ENCODE data around the gene AMIGO2. TPM values are rescaled to one million over a fixed set of nuclear protein-coding genes. Genes with fewer than 3 reads are reported as not detected.
A peak's percentile ranks its signal among the peaks of the same experiment; 100 is the strongest.

AMIGO2 gene
- total RNA-seq, 2 experiments from 2014 or later = 12.4 to 13.6 TPM

DNA sequence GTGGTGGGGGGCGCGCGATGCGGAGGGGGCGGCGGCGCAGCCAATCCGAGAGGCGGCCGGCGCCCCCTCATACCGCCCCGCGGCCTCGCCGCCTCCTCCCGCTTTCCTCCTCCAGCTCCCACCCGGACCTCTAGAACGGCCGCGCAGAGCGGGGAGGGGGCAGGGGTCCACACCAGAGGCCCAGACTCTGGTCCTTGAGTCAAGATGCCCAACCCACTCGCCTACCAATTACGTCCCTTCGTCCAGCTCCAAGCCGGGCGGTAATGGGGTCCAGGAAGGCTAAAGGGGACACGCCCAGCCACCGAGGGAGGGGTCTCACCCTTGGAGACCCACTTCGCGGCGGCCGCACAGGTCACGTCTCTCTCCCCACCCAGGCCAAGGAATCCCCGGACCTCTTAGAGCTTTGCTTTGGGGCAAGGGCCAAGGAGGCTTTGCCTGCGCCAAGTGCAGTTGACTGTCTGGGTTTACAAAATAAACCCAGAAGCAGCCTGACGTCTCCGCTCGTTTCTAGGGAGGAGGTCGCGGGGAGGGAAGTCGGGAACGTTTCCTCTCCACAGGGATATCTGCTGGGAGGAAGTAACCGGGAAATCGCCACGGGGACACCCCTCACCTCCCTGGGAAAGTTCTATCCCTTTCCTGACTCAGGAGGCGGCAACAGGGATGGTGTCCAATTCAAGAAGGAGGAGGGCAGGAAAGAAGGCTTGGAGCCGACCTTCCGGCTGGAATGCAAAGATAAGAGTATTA lies 394 bp upstream of the AMIGO2 start:
- H3K27ac Mint-ChIP-seq = peak overlapping the region; percentile 92
- intact Hi-C loops (cut with micrococcal nuclease) = loop anchor here (1.0 to 10.0 kb wide), 7 partner anchors 113 to 865 kb away; partner anchors contain the start of genes HDAC7 and SLC38A2
- peak overlapping the region; percentile 92 for H3K4me3 Mint-ChIP-seq
- CTCF ChIA-PET = interaction anchor here (1.0 to 4.0 kb wide), 15 partner anchors 9 to 626 kb away, joined by 3 to 49 read pairs (median 4); no protein-coding TSS in a partner anchor
- POLR2A ChIA-PET = interaction anchor here (0.6 to 7.8 kb wide), 11 partner anchors 9 to 626 kb away, joined by 3 to 92 read pairs (median 4); partner anchors contain the start of gene RPAP3
- peaks cover 78% of the 10 kb centered on the region for H3K4me1 Mint-ChIP-seq (ENCODE audit: low read depth)
- no peaks in the 10 kb centered on the region for H3K27me3 Mint-ChIP-seq
- DNase-seq = peak; percentile 44
- H3K36me3 Mint-ChIP-seq = peaks cover 15% of the 10 kb centered on the region
- H3K9me3 Mint-ChIP-seq = no peaks in the 10 kb centered on the region

- ChIA-PET POLR2A (interaction anchor here (0.8 to 7.8 kb wide), 9 partner anchors 115 to 341 kb away, joined by 3 to 92 read pairs (median 5); no protein-coding TSS in a partner anchor), CTCF (interaction anchor here (0.9 to 4.0 kb wide), 22 partner anchors 10 to 592 kb away, joined by 3 to 49 read pairs (median 4); no protein-coding TSS in a partner anchor)
- intact Hi-C loops (cut with micrococcal nuclease) = loop anchor here (1.0 kb wide), 2 partner anchors 228 to 318 kb away; no protein-coding TSS in a partner anchor
- peak overlapping the region; percentile 92 for H3K27ac Mint-ChIP-seq
- H3K36me3 Mint-ChIP-seq = peaks cover 15% of the 10 kb centered on the region
- H3K9me3 Mint-ChIP-seq = no peaks in the 10 kb centered on the region
- H3K27me3 Mint-ChIP-seq = no peaks in the 10 kb centered on the region
- peak overlapping the region; percentile 99 for H3K4me3 Mint-ChIP-seq
- peak; percentile 57 for DNase-seq
- H3K4me1 Mint-ChIP-seq (ENCODE audit: low read depth) = peaks cover 66% of the 10 kb centered on the region
Measured at GRCh38 chr12:47078733-47079467, 859 bp downstream of the AMIGO2 start.

DNA sequence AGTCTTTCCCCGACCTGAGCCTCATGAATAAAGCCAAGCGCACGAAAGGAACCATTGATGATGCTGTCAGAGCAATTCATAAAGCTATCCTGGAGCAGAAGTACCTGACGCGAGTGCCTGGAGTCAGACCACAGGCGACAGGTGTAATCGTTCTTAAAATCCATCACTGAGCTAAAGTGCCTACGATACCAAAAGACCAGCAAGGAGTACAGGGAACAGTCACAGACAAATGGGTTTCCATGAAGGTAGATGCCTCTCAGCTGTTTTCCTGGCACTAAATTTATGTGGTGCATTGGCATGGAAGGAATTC lies 1.7 kb downstream of the AMIGO2 start:
- peak overlapping the region; percentile 43 for H3K27ac Mint-ChIP-seq
- ChIA-PET CTCF (interaction anchor here (0.9 to 4.0 kb wide), 11 partner anchors 9 to 559 kb away, joined by 3 to 49 read pairs (median 4); no protein-coding TSS in a partner anchor), POLR2A (interaction anchor here (0.6 to 7.8 kb wide), 5 partner anchors 114 to 342 kb away, joined by 3 to 92 read pairs (median 3); no protein-coding TSS in a partner anchor)
- peaks cover 57% of the 10 kb centered on the region for H3K4me1 Mint-ChIP-seq (ENCODE audit: low read depth)
- H3K9me3 Mint-ChIP-seq = no peaks in the 10 kb centered on the region
- intact Hi-C loops (cut with micrococcal nuclease) = no loop called here
- no peaks in the 10 kb centered on the region for H3K27me3 Mint-ChIP-seq
- H3K36me3 Mint-ChIP-seq = peaks cover 15% of the 10 kb centered on the region
- peak overlapping the region; percentile 99 for H3K4me3 Mint-ChIP-seq
- no peak for DNase-seq

- peak overlapping the region; percentile 99 for H3K4me3 Mint-ChIP-seq
- intact Hi-C loops (cut with micrococcal nuclease) = no loop called here
- POLR2A ChIA-PET = interaction anchor here (0.6 to 7.8 kb wide), 4 partner anchors 115 to 342 kb away, joined by 3 to 92 read pairs (median 4); no protein-coding TSS in a partner anchor
- no peak for DNase-seq
- H3K27me3 Mint-ChIP-seq = no peaks in the 10 kb centered on the region
- CTCF ChIA-PET = interaction anchor here (1.1 to 4.0 kb wide), 6 partner anchors 9 to 320 kb away, joined by 3 to 49 read pairs (median 6); no protein-coding TSS in a partner anchor
- peaks cover 15% of the 10 kb centered on the region for H3K36me3 Mint-ChIP-seq
- H3K4me1 Mint-ChIP-seq (ENCODE audit: low read depth) = peaks cover 51% of the 10 kb centered on the region
- H3K9me3 Mint-ChIP-seq = no peaks in the 10 kb centered on the region
- H3K27ac Mint-ChIP-seq = peak overlapping the region; percentile 43
Measured at GRCh38 chr12:47077206-47078085, 2.3 kb downstream of the AMIGO2 start.

GRCh38 chr12:47075192-47076084 lies 4.3 kb downstream of the AMIGO2 start:
- Mint-ChIP-seq H3K36me3 (peaks cover 15% of the 10 kb centered on the region), H3K4me1 (ENCODE audit: low read depth) (peaks cover 33% of the 10 kb centered on the region), H3K27me3 (no peaks in the 10 kb centered on the region), H3K27ac (no peak overlapping the region), H3K9me3 (no peaks in the 10 kb centered on the region), H3K4me3 (no peak overlapping the region)
- CTCF ChIA-PET = interaction anchor here (5.4 kb wide), 1 partner anchor 322 kb away, joined by 34 read pairs; no protein-coding TSS in a partner anchor
- intact Hi-C loops (cut with micrococcal nuclease) = no loop called here
- POLR2A ChIA-PET = no interaction called here
- DNase-seq = no peak

DNA sequence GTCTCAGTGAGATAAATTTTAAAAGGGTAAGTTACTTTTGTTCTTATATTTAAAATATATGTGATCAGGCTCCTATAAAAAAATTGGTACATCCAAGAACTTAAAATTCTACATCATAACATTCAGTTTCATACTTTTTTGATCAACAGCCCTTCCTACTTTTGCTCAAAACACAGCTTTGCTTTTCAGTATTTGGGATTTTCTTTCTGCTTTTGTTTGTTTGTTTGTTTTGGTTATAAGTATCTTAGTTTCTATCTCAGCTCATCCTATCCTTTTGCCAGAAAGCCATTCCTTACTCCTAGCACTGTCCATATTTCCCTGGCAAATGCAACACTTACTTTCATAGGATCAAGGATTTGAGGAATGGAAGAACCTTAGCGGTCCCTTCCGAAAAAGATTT lies 5.0 kb downstream of the AMIGO2 start:
- DNase-seq = no peak
- POLR2A ChIA-PET = no interaction called here
- peaks cover 12% of the 10 kb centered on the region for H3K36me3 Mint-ChIP-seq
- H3K9me3 Mint-ChIP-seq = no peaks in the 10 kb centered on the region
- no peak overlapping the region for H3K27ac Mint-ChIP-seq
- H3K4me1 Mint-ChIP-seq (ENCODE audit: low read depth) = peaks cover 33% of the 10 kb centered on the region
- intact Hi-C loops (cut with micrococcal nuclease) = no loop called here
- no peak overlapping the region for H3K4me3 Mint-ChIP-seq
- CTCF ChIA-PET = interaction anchor here (1.3 to 5.4 kb wide), 3 partner anchors 54 to 612 kb away, joined by 4 to 34 read pairs (median 5); no protein-coding TSS in a partner anchor
- no peaks in the 10 kb centered on the region for H3K27me3 Mint-ChIP-seq

DNA sequence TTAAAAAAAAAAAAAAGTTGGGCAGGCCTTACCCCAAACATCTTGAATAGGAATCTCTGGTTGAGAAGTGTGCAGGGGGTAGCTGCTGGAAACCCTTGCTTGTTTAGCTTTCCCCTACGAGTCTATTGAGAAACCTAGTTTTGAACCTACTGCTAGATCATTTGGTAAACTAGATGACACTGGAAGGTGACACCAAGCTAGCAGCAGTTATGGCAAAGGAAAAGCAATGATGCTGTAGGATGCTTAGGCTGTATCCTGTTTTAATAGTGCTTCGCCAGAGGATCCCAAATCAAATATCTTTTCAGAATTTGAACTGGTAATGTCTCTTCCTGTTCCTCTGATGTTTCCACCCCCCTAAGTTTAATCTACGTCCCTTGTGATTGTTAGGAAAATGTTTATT lies 5.8 kb downstream of the AMIGO2 start:
- Mint-ChIP-seq H3K27ac (no peak overlapping the region), H3K4me1 (ENCODE audit: low read depth) (peaks cover 30% of the 10 kb centered on the region), H3K9me3 (no peaks in the 10 kb centered on the region), H3K4me3 (no peak overlapping the region), H3K36me3 (peaks cover 12% of the 10 kb centered on the region), H3K27me3 (no peaks in the 10 kb centered on the region)
- intact Hi-C loops (cut with micrococcal nuclease) = no loop called here
- no peak for DNase-seq
- CTCF ChIA-PET = interaction anchor here (0.7 to 5.4 kb wide), 7 partner anchors 8 to 613 kb away, joined by 3 to 34 read pairs (median 4); no protein-coding TSS in a partner anchor
- POLR2A ChIA-PET = no interaction called here

GRCh38 chr12:47071241-47071852 lies 8.4 kb downstream of the AMIGO2 start:
- Mint-ChIP-seq H3K4me1 (ENCODE audit: low read depth) (peaks cover 21% of the 10 kb centered on the region), H3K27ac (no peak overlapping the region), H3K9me3 (no peaks in the 10 kb centered on the region), H3K4me3 (no peak overlapping the region), H3K36me3 (peaks cover 5% of the 10 kb centered on the region), H3K27me3 (no peaks in the 10 kb centered on the region)
- POLR2A ChIA-PET = interaction anchor here (0.8 kb wide), 1 partner anchor 9 kb away, joined by 3 read pairs; the partner anchor contains the start of gene AMIGO2
- no peak for DNase-seq
- intact Hi-C loops (cut with micrococcal nuclease) = loop anchor here (1.0 kb wide), 1 partner anchor 39 kb away; no protein-coding TSS in a partner anchor
- CTCF ChIA-PET = interaction anchor here (0.7 to 5.9 kb wide), 34 partner anchors 8 to 883 kb away, joined by 3 to 56 read pairs (median 3); partner anchors contain the start of genes AMIGO2 and PCED1B

DNA sequence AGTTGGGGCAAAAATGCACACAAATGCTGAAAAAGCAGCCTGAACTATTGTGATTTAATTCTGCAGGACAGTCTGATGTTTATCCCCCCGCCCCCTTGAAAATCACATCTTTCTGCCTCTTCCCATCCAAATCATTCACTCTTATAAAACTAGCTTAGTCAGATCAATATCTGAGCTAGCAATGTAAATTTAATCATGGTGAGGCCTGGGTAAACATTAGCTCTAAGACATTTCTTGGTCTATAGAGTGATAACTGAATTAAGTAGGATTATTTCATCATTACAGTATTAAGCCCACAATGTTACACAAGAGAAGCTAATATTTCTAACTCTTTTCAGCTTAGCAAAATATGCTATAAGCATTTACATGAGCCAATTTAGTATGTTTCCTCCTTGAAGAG lies 9.4 kb downstream of the AMIGO2 start:
- DNase-seq = no peak
- Mint-ChIP-seq H3K9me3 (no peaks in the 10 kb centered on the region), H3K4me1 (ENCODE audit: low read depth) (peaks cover 17% of the 10 kb centered on the region), H3K27ac (no peak overlapping the region), H3K4me3 (no peak overlapping the region), H3K36me3 (no peaks in the 10 kb centered on the region), H3K27me3 (no peaks in the 10 kb centered on the region)
- ChIA-PET CTCF (interaction anchor here (0.6 to 5.9 kb wide), 27 partner anchors 9 to 945 kb away, joined by 3 to 56 read pairs (median 4); partner anchors contain the start of genes AMIGO2 and PCED1B), POLR2A (interaction anchor here (0.6 to 0.7 kb wide), 2 partner anchors 158 to 237 kb away, joined by 3 read pairs; no protein-coding TSS in a partner anchor)
- intact Hi-C loops (cut with micrococcal nuclease) = no loop called here

DNA sequence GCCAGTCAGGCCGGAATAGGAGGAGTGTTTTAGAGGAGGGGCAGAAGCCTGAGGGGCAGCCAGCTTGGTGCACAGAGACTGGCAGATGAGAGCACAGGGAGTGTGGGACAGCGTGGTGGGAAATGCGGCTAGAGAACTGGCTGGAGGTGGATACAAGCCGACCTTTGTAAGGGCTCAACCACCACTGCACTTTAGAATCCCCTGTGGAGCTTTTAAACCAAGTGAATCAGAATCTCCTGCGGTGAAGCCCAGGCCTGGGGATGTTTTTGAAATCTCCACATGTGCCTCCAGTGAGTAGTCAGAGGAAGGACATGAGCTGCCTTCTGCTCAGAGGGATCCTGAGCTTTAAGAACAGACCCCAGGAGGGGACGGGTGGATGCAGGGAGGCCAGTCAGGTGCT lies 11.2 kb downstream of the AMIGO2 start:
- Mint-ChIP-seq H3K4me3 (no peak overlapping the region), H3K27ac (no peak overlapping the region), H3K9me3 (no peaks in the 10 kb centered on the region), H3K36me3 (no peaks in the 10 kb centered on the region), H3K4me1 (ENCODE audit: low read depth) (peaks cover 17% of the 10 kb centered on the region), H3K27me3 (no peaks in the 10 kb centered on the region)
- CTCF ChIA-PET = interaction anchor here (1.0 to 5.9 kb wide), 7 partner anchors 11 to 329 kb away, joined by 3 to 56 read pairs (median 15); partner anchors contain the start of genes AMIGO2 and PCED1B
- intact Hi-C loops (cut with micrococcal nuclease) = no loop called here
- POLR2A ChIA-PET = interaction anchor here (0.6 to 0.8 kb wide), 3 partner anchors 78 to 506 kb away, joined by 3 read pairs; no protein-coding TSS in a partner anchor
- no peak for DNase-seq

All from activated CD4-positive, alpha-beta memory T cell treated with anti-CD3 and anti-CD28 coated beads for 36 hours (primary cell).